ENCODE data around the gene KLHL2.
"Not testable (repeated sequence)": the region's sequence is repeated elsewhere in the genome, so short reads cannot be mapped to it uniquely, and the experiment has no call there.

KLHL2 gene

GRCh38 chr4:165335163-165335703, 127.9 kb downstream of the KLHL2 start:
- Histone ChIP-seq H3K4me1 (ENCODE audit: control insufficient read depth in 1 of 2, insufficient read depth in 2 of 2, low read length in 2 of 2) (peaks cover 12 to 20% of the 10 kb centered on the region in 2 donors), H3K27ac (ENCODE audit: low read depth, low read length) (no peak overlapping the region), H3K9me3 (ENCODE audit: control insufficient read depth in 1 of 2, low read length in 2 of 2) (no peaks in the 10 kb centered on the region), H3K27me3 (ENCODE audit: control insufficient read depth in 1 of 2, insufficient read depth in 2 of 2, low read length in 2 of 2) (no peaks in the 10 kb centered on the region), H3K4me3 (ENCODE audit: low read depth in 1 of 2, low read length in 2 of 2) (no peak overlapping the region), H3K9ac (ENCODE audit: low read depth in 1 of 2, low read length in 2 of 2) (no peak overlapping the region), H3K36me3 (ENCODE audit: control insufficient read depth in 1 of 2, insufficient read depth in 2 of 2, low read length in 2 of 2) (peaks cover 16 to 51% of the 10 kb centered on the region in 2 donors)

- peaks cover 4 to 10% of the 10 kb centered on the region in 2 donors for H3K4me1 ChIP-seq (ENCODE audit: control insufficient read depth in 1 of 2, insufficient read depth in 2 of 2, low read length in 2 of 2)
- no peak overlapping the region for H3K27ac ChIP-seq (ENCODE audit: low read depth, low read length)
- H3K9me3 ChIP-seq (ENCODE audit: control insufficient read depth in 1 of 2, low read length in 2 of 2) = no peaks in the 10 kb centered on the region
- no peak overlapping the region for H3K4me3 ChIP-seq (ENCODE audit: low read depth in 1 of 2, low read length in 2 of 2)
- H3K36me3 ChIP-seq (ENCODE audit: control insufficient read depth in 1 of 2, insufficient read depth in 2 of 2, low read length in 2 of 2) = peaks cover 16 to 60% of the 10 kb centered on the region in 2 donors
- no peak overlapping the region for H3K9ac ChIP-seq (ENCODE audit: low read depth in 1 of 2, low read length in 2 of 2)
- H3K27me3 ChIP-seq (ENCODE audit: control insufficient read depth in 1 of 2, insufficient read depth in 2 of 2, low read length in 2 of 2) = no peaks in the 10 kb centered on the region
Measured at GRCh38 chr4:165336743-165337142, 129.4 kb downstream of the KLHL2 start.

GRCh38 chr4:165342340-165342739, 135.0 kb downstream of the KLHL2 start:
- peaks cover 9 to 46% of the 10 kb centered on the region in 2 donors for H3K36me3 ChIP-seq (ENCODE audit: control insufficient read depth in 1 of 2, insufficient read depth in 2 of 2, low read length in 2 of 2)
- H3K4me1 ChIP-seq (ENCODE audit: control insufficient read depth in 1 of 2, insufficient read depth in 2 of 2, low read length in 2 of 2); H3K27ac ChIP-seq (ENCODE audit: low read depth, low read length); H3K4me3 ChIP-seq (ENCODE audit: low read depth in 1 of 2, low read length in 2 of 2); H3K27me3 ChIP-seq (ENCODE audit: control insufficient read depth in 1 of 2, insufficient read depth in 2 of 2, low read length in 2 of 2); H3K9ac ChIP-seq (ENCODE audit: low read depth in 1 of 2, low read length in 2 of 2); H3K9me3 ChIP-seq (ENCODE audit: control insufficient read depth in 1 of 2, low read length in 2 of 2): not testable (repeated sequence)

GRCh38 chr4:165343353-165344191, 136.2 kb downstream of the KLHL2 start:
- H3K27me3 ChIP-seq (ENCODE audit: control insufficient read depth in 1 of 2, insufficient read depth in 2 of 2, low read length in 2 of 2) = no peaks in the 10 kb centered on the region
- no peak overlapping the region for H3K27ac ChIP-seq (ENCODE audit: low read depth, low read length)
- H3K9me3 ChIP-seq (ENCODE audit: control insufficient read depth in 1 of 2, low read length in 2 of 2) = no peaks in the 10 kb centered on the region
- H3K4me3 ChIP-seq (ENCODE audit: low read depth in 1 of 2, low read length in 2 of 2) = no peak overlapping the region
- H3K4me1 ChIP-seq (ENCODE audit: control insufficient read depth in 1 of 2, insufficient read depth in 2 of 2, low read length in 2 of 2) = no peaks in the 10 kb centered on the region
- H3K9ac ChIP-seq (ENCODE audit: low read depth in 1 of 2, low read length in 2 of 2) = no peak overlapping the region
- H3K36me3 ChIP-seq (ENCODE audit: control insufficient read depth in 1 of 2, insufficient read depth in 2 of 2, low read length in 2 of 2) = peaks cover 8 to 37% of the 10 kb centered on the region in 2 donors

- no peak overlapping the region for H3K9ac ChIP-seq (ENCODE audit: low read depth in 1 of 2, low read length in 2 of 2)
- H3K4me1 ChIP-seq (ENCODE audit: control insufficient read depth in 1 of 2, insufficient read depth in 2 of 2, low read length in 2 of 2) = no peaks in the 10 kb centered on the region
- peaks cover 0 to 16% of the 10 kb centered on the region in 2 donors for H3K36me3 ChIP-seq (ENCODE audit: control insufficient read depth in 1 of 2, insufficient read depth in 2 of 2, low read length in 2 of 2)
- H3K27me3 ChIP-seq (ENCODE audit: control insufficient read depth in 1 of 2, insufficient read depth in 2 of 2, low read length in 2 of 2) = no peaks in the 10 kb centered on the region
- H3K9me3 ChIP-seq (ENCODE audit: control insufficient read depth in 1 of 2, low read length in 2 of 2) = no peaks in the 10 kb centered on the region
- no peak overlapping the region for H3K4me3 ChIP-seq (ENCODE audit: low read depth in 1 of 2, low read length in 2 of 2)
- no peak overlapping the region for H3K27ac ChIP-seq (ENCODE audit: low read depth, low read length)
Measured at GRCh38 chr4:165345666-165346417, 138.5 kb downstream of the KLHL2 start.

- H3K36me3 ChIP-seq (ENCODE audit: control insufficient read depth in 1 of 2, insufficient read depth in 2 of 2, low read length in 2 of 2) = peaks cover 0 to 6% of the 10 kb centered on the region in 2 donors
Measured at GRCh38 chr4:165347647-165348569, 140.5 kb downstream of the KLHL2 start.

GRCh38 chr4:165351359-165352130, 144.2 kb downstream of the KLHL2 start:
- no peaks in the 10 kb centered on the region for H3K9me3 ChIP-seq (ENCODE audit: control insufficient read depth in 1 of 2, low read length in 2 of 2)
- no peak overlapping the region for H3K27ac ChIP-seq (ENCODE audit: low read depth, low read length)
- no peak overlapping the region for H3K9ac ChIP-seq (ENCODE audit: low read depth in 1 of 2, low read length in 2 of 2)
- peaks cover 0 to 3% of the 10 kb centered on the region in 2 donors for H3K27me3 ChIP-seq (ENCODE audit: control insufficient read depth in 1 of 2, insufficient read depth in 2 of 2, low read length in 2 of 2)
- no peaks in the 10 kb centered on the region for H3K4me1 ChIP-seq (ENCODE audit: control insufficient read depth in 1 of 2, insufficient read depth in 2 of 2, low read length in 2 of 2)
- no peak overlapping the region for H3K4me3 ChIP-seq (ENCODE audit: low read depth in 1 of 2, low read length in 2 of 2)
- no peaks in the 10 kb centered on the region for H3K36me3 ChIP-seq (ENCODE audit: control insufficient read depth in 1 of 2, insufficient read depth in 2 of 2, low read length in 2 of 2)

More at GRCh38 chr4:165347647-165348569, 140.5 kb downstream of the KLHL2 start:
- Histone ChIP-seq H3K27me3 (ENCODE audit: control insufficient read depth in 1 of 2, insufficient read depth in 2 of 2, low read length in 2 of 2) (no peaks in the 10 kb centered on the region), H3K9ac (ENCODE audit: low read depth in 1 of 2, low read length in 2 of 2) (no peak overlapping the region), H3K4me1 (ENCODE audit: control insufficient read depth in 1 of 2, insufficient read depth in 2 of 2, low read length in 2 of 2) (no peaks in the 10 kb centered on the region), H3K4me3 (ENCODE audit: low read depth in 1 of 2, low read length in 2 of 2) (no peak overlapping the region), H3K27ac (ENCODE audit: low read depth, low read length) (no peak overlapping the region), H3K9me3 (ENCODE audit: control insufficient read depth in 1 of 2, low read length in 2 of 2) (no peaks in the 10 kb centered on the region)

- H3K27me3 ChIP-seq (ENCODE audit: control insufficient read depth in 1 of 2, insufficient read depth in 2 of 2, low read length in 2 of 2) = peaks cover 0 to 3% of the 10 kb centered on the region in 2 donors
- H3K9ac ChIP-seq (ENCODE audit: low read depth in 1 of 2, low read length in 2 of 2) = no peak overlapping the region
- no peaks in the 10 kb centered on the region for H3K36me3 ChIP-seq (ENCODE audit: control insufficient read depth in 1 of 2, insufficient read depth in 2 of 2, low read length in 2 of 2)
- H3K4me3 ChIP-seq (ENCODE audit: low read depth in 1 of 2, low read length in 2 of 2) = no peak overlapping the region
- H3K27ac ChIP-seq (ENCODE audit: low read depth, low read length) = no peak overlapping the region
- H3K9me3 ChIP-seq (ENCODE audit: control insufficient read depth in 1 of 2, low read length in 2 of 2) = no peaks in the 10 kb centered on the region
- no peaks in the 10 kb centered on the region for H3K4me1 ChIP-seq (ENCODE audit: control insufficient read depth in 1 of 2, insufficient read depth in 2 of 2, low read length in 2 of 2)
Measured at GRCh38 chr4:165355900-165356300, 148.5 kb downstream of the KLHL2 start.

GRCh38 chr4:165359506-165359905, 152.1 kb downstream of the KLHL2 start:
- H3K4me1 ChIP-seq (ENCODE audit: control insufficient read depth in 1 of 2, insufficient read depth in 2 of 2, low read length in 2 of 2) = peaks cover 0 to 2% of the 10 kb centered on the region in 2 donors
- H3K27me3 ChIP-seq (ENCODE audit: control insufficient read depth in 1 of 2, insufficient read depth in 2 of 2, low read length in 2 of 2) = peaks cover 0 to 3% of the 10 kb centered on the region in 2 donors
- no peak overlapping the region for H3K27ac ChIP-seq (ENCODE audit: low read depth, low read length)
- H3K9me3 ChIP-seq (ENCODE audit: control insufficient read depth in 1 of 2, low read length in 2 of 2) = no peaks in the 10 kb centered on the region
- H3K9ac ChIP-seq (ENCODE audit: low read depth in 1 of 2, low read length in 2 of 2) = no peak overlapping the region
- H3K36me3 ChIP-seq (ENCODE audit: control insufficient read depth in 1 of 2, insufficient read depth in 2 of 2, low read length in 2 of 2) = no peaks in the 10 kb centered on the region
- H3K4me3 ChIP-seq (ENCODE audit: low read depth in 1 of 2, low read length in 2 of 2) = no peak overlapping the region
